Measurements from ENCODE around the gene PLEKHA3. TPM values are rescaled to one million over a fixed set of nuclear protein-coding genes. Genes with fewer than 3 reads are reported as not detected.

Gene PLEKHA3
- total RNA-seq, 1 experiment from 2014 or later: 26.8 TPM

GRCh38 chr2:178521304-178522150 is 41.3 kb downstream of the PLEKHA3 start:
- Histone ChIP-seq H3K9me2 (ENCODE audit: insufficient read depth) (no peaks in the 10 kb centered on the region), H3K27me3 (ENCODE audit: insufficient read depth, low read length) (no peaks in the 10 kb centered on the region), H3K27ac (ENCODE audit: low read depth, low read length) (no peak overlapping the region), H3K4me2 (ENCODE audit: low read length) (no peak overlapping the region), H3K36me3 (ENCODE audit: control insufficient read depth in 1 of 2, insufficient read depth in 2 of 2, low read length in 2 of 2) (no peaks in the 10 kb centered on the region), H2AFZ (ENCODE audit: low read depth, low read length, poor library complexity, severe bottlenecking) (no peak overlapping the region), H4K20me1 (ENCODE audit: insufficient read depth) (no peaks in the 10 kb centered on the region), H3K79me2 (ENCODE audit: insufficient read depth, low read length) (peaks cover 13% of the 10 kb centered on the region), H3K9ac (ENCODE audit: low read length) (no peak overlapping the region), H3K4me3 (replicated peaks in 1 of 2; ENCODE audit: low read depth in 1 of 2, low read length in 2 of 2) (no peak overlapping the region), H3K4me1 (ENCODE audit: control insufficient read depth in 1 of 2, insufficient read depth in 2 of 2, low read length in 2 of 2) (peaks cover 0 to 4% of the 10 kb centered on the region in 2 experiments; a peak in 1 of 4 replicates), H3K9me3 (ENCODE audit: control insufficient read depth in 1 of 2, insufficient read depth in 1 of 2, low read depth in 1 of 2, low read length in 2 of 2) (no peaks in the 10 kb centered on the region)
- intact Hi-C loops (cut with micrococcal nuclease): no loop called here
- ChIA-PET POLR2A (no interaction called here), RAD21 (ENCODE audit: low non-redundant PET in 1 of 2, low total read pairs in 2 of 2, uncharacterized antibody in 2 of 2, unreplicated experiment in 2 of 2) (no interaction called here), CTCF (no interaction called here)
- ATAC-seq: no peak
- no peak for DNase-seq (ENCODE audit: low read depth, low spot score)
- no peak for TF ChIP-seq SP1 (IDR thresholded peaks at IDR 0.05; ENCODE audit: low read depth)
- TF ChIP-seq ATF3 (IDR thresholded peaks at IDR 0.05): no peak
- TF ChIP-seq MAX (IDR thresholded peaks at IDR 0.05): no peak
- no peak for TF ChIP-seq ZFX (IDR thresholded peaks at IDR 0.05)
- TF ChIP-seq POLR2A (IDR thresholded peaks at IDR 0.05; ENCODE audit: borderline replicate concordance, extremely low read depth, insufficient read depth, insufficient read length): no peak
- no peak for TF ChIP-seq RAD21 (IDR thresholded peaks at IDR 0.05; ENCODE audit: low read depth)
- no peak for TF ChIP-seq REST (IDR thresholded peaks at IDR 0.05; ENCODE audit: low read depth)
- no peak for TF ChIP-seq CBX3 (IDR thresholded peaks at IDR 0.05; ENCODE audit: low read depth)
- TF ChIP-seq EZH2 (IDR thresholded peaks at IDR 0.05): no peak
- no peak for TF ChIP-seq ZBTB33 (IDR thresholded peaks at IDR 0.05; ENCODE audit: extremely low read depth, insufficient replicate concordance, low read length)
- TF ChIP-seq CTCF (IDR thresholded peaks at IDR 0.05 in 2 of 3, conservative IDR thresholded peaks at IDR 0.05 in 1 of 3; ENCODE audit: borderline replicate concordance in 1 of 3, insufficient read depth in 1 of 3, low read depth in 2 of 3, low read length in 2 of 3): no peak
- BruUV-seq (replicated peaks): no TSS peak
